GM12872 (cell line): ENCODE results near the gene LRCH1.

Source experiments
- TF ChIP-seq, protein P1 (sequence below): IDR thresholded peaks from 3 replicates; pipeline ENCODE4 v1.5.1; 2011; ENCODE audit warnings: low read depth, mild to moderate bottlenecking, low read length, moderate library complexity; ENCODE audit not compliant: insufficient read depth

LRCH1 gene

DNA sequence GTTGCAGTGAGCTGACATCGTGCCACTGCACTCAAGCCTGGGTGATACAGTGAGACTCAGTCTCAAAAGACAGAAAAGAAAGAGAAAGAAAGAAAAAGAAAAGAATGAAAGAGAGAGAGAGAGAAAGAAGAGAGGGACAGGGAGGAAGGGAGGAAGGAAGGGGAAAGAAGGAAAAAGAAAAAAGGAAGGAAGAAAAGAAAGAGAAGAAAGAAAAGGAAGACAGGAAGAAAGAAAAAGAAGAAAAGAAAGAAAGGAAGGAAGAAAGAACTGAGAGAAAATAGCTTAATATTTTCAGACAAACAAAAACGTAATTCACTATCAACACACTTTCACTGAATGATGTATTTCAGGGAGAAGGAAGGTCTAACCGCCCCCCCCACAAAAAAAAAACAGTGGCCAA, 204.7 kb downstream of the LRCH1 start:
- TF ChIP-seq, protein P1, sequence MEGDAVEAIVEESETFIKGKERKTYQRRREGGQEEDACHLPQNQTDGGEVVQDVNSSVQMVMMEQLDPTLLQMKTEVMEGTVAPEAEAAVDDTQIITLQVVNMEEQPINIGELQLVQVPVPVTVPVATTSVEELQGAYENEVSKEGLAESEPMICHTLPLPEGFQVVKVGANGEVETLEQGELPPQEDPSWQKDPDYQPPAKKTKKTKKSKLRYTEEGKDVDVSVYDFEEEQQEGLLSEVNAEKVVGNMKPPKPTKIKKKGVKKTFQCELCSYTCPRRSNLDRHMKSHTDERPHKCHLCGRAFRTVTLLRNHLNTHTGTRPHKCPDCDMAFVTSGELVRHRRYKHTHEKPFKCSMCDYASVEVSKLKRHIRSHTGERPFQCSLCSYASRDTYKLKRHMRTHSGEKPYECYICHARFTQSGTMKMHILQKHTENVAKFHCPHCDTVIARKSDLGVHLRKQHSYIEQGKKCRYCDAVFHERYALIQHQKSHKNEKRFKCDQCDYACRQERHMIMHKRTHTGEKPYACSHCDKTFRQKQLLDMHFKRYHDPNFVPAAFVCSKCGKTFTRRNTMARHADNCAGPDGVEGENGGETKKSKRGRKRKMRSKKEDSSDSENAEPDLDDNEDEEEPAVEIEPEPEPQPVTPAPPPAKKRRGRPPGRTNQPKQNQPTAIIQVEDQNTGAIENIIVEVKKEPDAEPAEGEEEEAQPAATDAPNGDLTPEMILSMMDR: no peak

DNA sequence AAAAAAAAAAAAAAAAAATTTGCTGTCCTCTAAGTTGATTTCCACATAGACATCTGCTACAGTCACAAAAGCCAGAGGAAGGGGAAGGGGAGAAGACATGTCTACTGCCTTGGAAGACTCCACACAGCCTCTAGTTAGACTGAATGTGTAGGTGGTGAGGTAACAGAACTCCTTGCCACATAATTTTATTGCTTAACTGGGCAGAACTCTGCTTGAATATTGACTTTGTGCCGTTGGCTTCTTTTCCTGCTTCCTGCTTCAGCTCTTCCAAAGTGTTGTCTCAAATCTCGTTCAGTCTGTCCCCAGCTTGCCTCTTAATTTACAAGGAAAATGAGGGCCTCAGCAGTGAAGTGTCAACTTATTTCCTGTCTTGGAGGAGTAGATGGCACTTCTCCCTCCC, 206.9 kb downstream of the LRCH1 start:
- TF ChIP-seq, protein P1: no peak

DNA sequence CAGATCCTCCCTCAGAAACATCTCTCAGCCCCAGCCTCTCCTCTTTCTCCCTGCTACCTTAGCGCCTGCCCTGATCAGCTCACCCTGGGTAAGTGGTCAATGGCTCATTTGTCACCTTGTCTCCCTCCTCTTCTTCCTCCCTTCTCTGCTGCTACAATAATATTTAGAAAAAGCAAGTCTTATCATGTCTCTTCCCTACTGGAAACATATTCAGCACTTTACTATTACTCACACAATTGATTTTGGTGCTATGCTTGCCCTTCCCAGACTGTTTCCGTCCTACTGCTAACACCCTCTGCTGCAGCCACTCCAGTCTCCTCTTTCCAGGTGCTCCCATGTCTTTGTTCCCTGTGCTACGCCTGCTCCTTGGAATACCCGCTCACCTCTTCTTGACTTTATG, 208.2 kb downstream of the LRCH1 start:
- TF ChIP-seq, protein P1: no peak

DNA sequence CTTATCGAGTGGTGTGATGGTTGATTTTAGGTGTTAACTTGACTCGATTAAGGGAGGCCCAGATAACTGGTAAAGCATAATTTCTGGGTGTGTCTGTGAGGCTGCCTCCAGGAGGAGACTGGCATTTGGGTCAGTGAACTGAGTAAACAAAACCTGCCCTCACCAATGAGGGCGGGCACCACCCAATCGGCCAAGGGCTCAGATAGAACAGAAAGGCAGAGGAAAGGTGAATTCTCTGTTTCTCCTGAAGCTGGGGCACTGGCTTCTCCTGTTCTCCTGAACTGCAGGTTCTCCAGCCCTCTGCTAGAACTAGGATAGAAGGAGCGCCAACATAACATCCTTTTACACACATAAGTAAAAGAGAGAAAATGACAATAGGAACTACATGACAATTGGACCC, 208.9 kb downstream of the LRCH1 start:
- TF ChIP-seq, protein P1: no peak

DNA sequence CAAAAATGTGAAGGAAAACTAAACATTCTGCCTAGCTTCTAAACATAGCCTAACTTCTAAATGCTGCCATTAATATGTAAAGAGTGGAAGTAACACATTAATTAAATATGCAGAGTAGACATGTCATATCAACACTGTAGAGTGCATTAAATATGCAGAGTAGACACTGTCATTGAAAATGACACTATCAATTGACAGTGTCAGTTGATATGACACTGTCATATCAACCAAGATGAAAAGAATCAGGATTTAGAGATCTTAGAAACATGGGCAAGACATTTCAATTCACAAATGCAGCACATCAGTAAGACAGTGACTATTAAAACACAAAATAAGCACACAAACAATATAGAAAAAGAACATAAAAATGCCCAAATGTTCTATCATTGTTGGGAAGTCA, 218.7 kb downstream of the LRCH1 start:
- TF ChIP-seq, protein P1: no peak

DNA sequence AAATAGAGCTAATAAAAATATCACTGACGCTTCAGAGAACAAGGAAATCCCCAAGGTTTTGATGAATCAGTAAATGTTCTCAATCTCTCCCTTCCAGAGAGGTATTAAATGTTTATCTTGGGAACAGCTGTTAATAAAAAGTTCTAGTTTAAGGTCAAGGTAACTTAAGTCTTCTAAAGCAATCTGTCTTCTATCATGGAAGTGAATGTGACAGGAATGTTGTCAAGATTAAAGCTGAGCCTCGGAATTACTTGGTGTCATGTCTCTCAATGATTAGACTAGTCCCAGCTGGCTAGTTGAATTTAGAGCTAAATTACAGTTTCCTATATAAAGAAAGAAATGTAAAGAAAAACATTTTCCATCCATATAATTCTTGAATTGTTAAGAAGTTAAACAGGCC, 220.6 kb downstream of the LRCH1 start:
- TF ChIP-seq, protein P1: no peak

DNA sequence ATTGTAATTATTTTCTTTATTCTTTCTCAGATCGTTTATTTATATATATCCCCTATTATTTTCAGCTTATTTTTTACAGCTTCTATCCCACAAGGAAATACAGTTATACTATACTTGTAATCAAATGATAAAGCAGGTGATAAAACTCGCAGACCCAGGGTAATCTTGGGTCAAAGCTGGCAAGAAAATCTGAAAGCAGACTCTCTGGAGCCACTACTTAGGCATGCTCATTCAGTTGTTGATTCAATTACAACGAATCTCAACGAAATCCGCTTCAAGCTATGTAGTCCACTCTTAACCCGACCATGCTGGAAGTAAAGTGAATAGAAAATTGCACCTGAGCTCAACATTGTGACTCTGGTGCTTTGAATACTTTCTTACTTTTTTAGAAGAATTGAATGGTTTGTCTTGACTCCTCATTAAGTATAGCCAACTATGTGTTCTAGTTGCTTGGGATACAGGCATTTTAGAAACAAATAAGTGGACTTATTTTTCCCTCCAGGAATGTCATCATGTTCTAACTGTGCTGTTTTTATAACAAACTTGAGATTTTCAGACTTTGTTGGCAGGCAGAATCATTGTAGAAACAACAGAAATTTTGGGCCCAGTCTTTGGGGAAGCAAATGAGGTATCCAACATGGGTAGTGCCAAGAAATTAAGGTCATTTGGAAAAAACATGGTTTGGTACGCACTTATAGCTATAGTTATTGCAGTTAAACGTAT, 222.6 kb downstream of the LRCH1 start:
- TF ChIP-seq, protein P1: no peak
